HepG2 (cell line): ENCODE results near the gene FRAS1. TPM values are rescaled to one million over a fixed set of nuclear protein-coding genes. Genes with fewer than 3 reads are reported as not detected.

Experiments used
- ATAC-seq: fragments of 200-7000 bp; cut with Tn5 transposase; 3 replicates; pipeline ENCODE4 v1.9.1; 2020; ENCODE audit warnings: mild to moderate bottlenecking, moderate library complexity
- BruUV-seq: library from RNA; stranded (reverse); fragments of 400-500 nt; replicated peaks from 2 replicates; lab custom pipeline; 2021; lab: Mats Ljungman, UMichigan
- CTCF ChIA-PET: fragments of 300-600 bp; formaldehyde crosslinking; extraction: SDS; loops from one replicate; lab custom pipeline; 2021; ENCODE audit warnings: low total read pairs, inconsistent platforms, low intra/inter-chr PET ratio; lab: Yijun Ruan, JAX
- POLR2A ChIA-PET: fragments of 350-600 bp; sonication (Branson Sonifier 250); formaldehyde crosslinking; loops from one replicate; lab custom pipeline; 2020; ENCODE audit warnings: antibody characterized with exemption, inconsistent platforms; lab: Yijun Ruan, JAX
- DNase-seq: peaks from one replicate; pipeline ENCODE4 v3.0.0-alpha.2; 2015; ENCODE audit warnings: low spot score
- FAIRE-seq: peaks from 3 replicates; lab custom pipeline; 2011; peaks lifted over from hg19 to GRCh38; lab: Jason Lieb, UNC
- H2AFZ ChIP-seq: one replicate; pipeline ENCODE4 v1.6.1; 2011; ENCODE audit warnings: low read length, inconsistent platforms
- H3K27ac ChIP-seq: fragments of 300-600 bp; 3 replicates; pipeline ENCODE4 v1.8.0; 2011; ENCODE audit warnings: mixed run types, mild to moderate bottlenecking, mixed read lengths, low read length, inconsistent platforms; ENCODE audit not compliant: insufficient read depth; ENCODE audit errors: extremely low read length
- H3K27me3 ChIP-seq, 2 experiments: fragments of 200-600 bp in 1 of 2; 2 replicates in 1 of 2; 3 replicates in 1 of 2; pipeline versions ENCODE4 v1.6.0 to v1.8.0; 2011; ENCODE audit warnings: low read length in 2 of 2, mild to moderate bottlenecking in 2 of 2, moderate library complexity in 2 of 2, inconsistent platforms in 1 of 2; ENCODE audit not compliant: insufficient read depth in 2 of 2, control insufficient read depth in 1 of 2
- H3K36me3 ChIP-seq, 2 experiments: fragments of 200-600 bp in 1 of 2; replicated peaks in 1 of 2; 2 replicates in 1 of 2; 3 replicates in 1 of 2; pipeline versions ENCODE4 v1.5.1 to v1.8.0; 2011; ENCODE audit warnings: low read length in 2 of 2, inconsistent platforms in 1 of 2; ENCODE audit not compliant: insufficient read depth in 2 of 2, control insufficient read depth in 1 of 2
- H3K4me1 ChIP-seq: 2 replicates; pipeline ENCODE4 v1.5.1; 2012; ENCODE audit warnings: low read length, inconsistent platforms; ENCODE audit not compliant: insufficient read depth
- H3K4me2 ChIP-seq: 2 replicates; pipeline ENCODE4 v1.6.0; 2011; ENCODE audit warnings: low read depth, low read length, inconsistent platforms
- H3K4me3 ChIP-seq, 3 experiments: fragments of 200-600 bp in 1 of 3; sonication (generic), shearing (Covaris generic) in 1 of 3; replicated peaks in 1 of 3; 2 replicates each; pipeline ENCODE4 v1.5.1; 2011 to 2016; ENCODE audit warnings: low read length in 3 of 3, inconsistent platforms in 2 of 3, low read depth in 2 of 3, mild to moderate bottlenecking in 2 of 3, control low read depth in 1 of 3, mixed read lengths in 1 of 3; ENCODE audit not compliant: insufficient read depth in 1 of 3
- H3K79me2 ChIP-seq: one replicate; pipeline ENCODE4 v1.6.1; 2011; ENCODE audit warnings: low read length, inconsistent platforms; ENCODE audit not compliant: insufficient read depth
- H3K9ac ChIP-seq: 2 replicates; pipeline ENCODE4 v1.6.0; 2011; ENCODE audit warnings: mild to moderate bottlenecking, low read depth, low read length, inconsistent platforms; ENCODE audit not compliant: insufficient read depth
- H3K9me3 ChIP-seq: 2 replicates; pipeline ENCODE4 v1.5.1; 2012; ENCODE audit warnings: mild to moderate bottlenecking, low read length
- H4K20me1 ChIP-seq: 2 replicates; pipeline ENCODE4 v1.6.0; 2011; ENCODE audit warnings: inconsistent platforms, mild to moderate bottlenecking, low read length, moderate library complexity; ENCODE audit not compliant: insufficient read depth
- ATF1 ChIP-seq: IDR thresholded peaks from 2 replicates; pipeline ENCODE4 v1.6.1; 2016; ENCODE audit warnings: mild to moderate bottlenecking, control low read depth
- CENPT ChIP-seq: sonication (generic); formaldehyde crosslinking; IDR thresholded peaks from 2 replicates; pipeline ENCODE4 v1.8.0; 2022; ENCODE audit warnings: low read depth, mild to moderate bottlenecking, moderate library complexity, missing genetic modification reagents
- HNRNPLL ChIP-seq: fragments of 200-400 bp; formaldehyde crosslinking; IDR thresholded peaks from 2 replicates; pipeline ENCODE4 v1.6.1; 2017; ENCODE audit warnings: mild to moderate bottlenecking, low read depth, low read length; ENCODE audit not compliant: poor library complexity, severe bottlenecking
- MAFF ChIP-seq: IDR thresholded peaks from 2 replicates; pipeline ENCODE4 v1.6.1; 2011; ENCODE audit warnings: low read depth, low read length, improper control_type of control experiment
- MTF2 ChIP-seq: sonication (generic); formaldehyde crosslinking; IDR thresholded peaks from 2 replicates; pipeline ENCODE4 v1.5.0; 2020; ENCODE audit warnings: missing genetic modification reagents, borderline replicate concordance
- PBX3 ChIP-seq: sonication (generic); formaldehyde crosslinking; IDR thresholded peaks from 2 replicates; pipeline ENCODE4 v1.8.1; 2023; ENCODE audit warnings: missing genetic modification reagents, inconsistent platforms, borderline replicate concordance
- RAD21 ChIP-seq: fragments of 450-650 bp; formaldehyde crosslinking; IDR thresholded peaks from 2 replicates; pipeline ENCODE4 v1.5.0; 2020; ENCODE audit warnings: mild to moderate bottlenecking
- TARDBP ChIP-seq: sonication (generic); formaldehyde crosslinking; IDR thresholded peaks from 2 replicates; pipeline ENCODE4 v1.8.0; 2022; ENCODE audit warnings: mild to moderate bottlenecking, missing genetic modification reagents
- TOE1 ChIP-seq: sonication (generic); formaldehyde crosslinking; IDR thresholded peaks from 2 replicates; pipeline ENCODE4 v1.4.0; 2020; ENCODE audit warnings: mild to moderate bottlenecking, missing genetic modification reagents
- WGBS: methylation state at CpG from one replicate; pipeline ENCODE4 v1.1.6; 2017; ENCODE audit warnings: low lambda C conversion rate; 5-methylcytosine and 5-hydroxymethylcytosine counted together
- in situ Hi-C: cut with HindIII; loops from 2 replicates; pipeline ENCODE4 v1.10.0; 2017; ENCODE audit warnings: low pct_unique_long_range_greater_than_20kb; ENCODE audit not compliant: extremely low pct_ligation_motif_present
- intact Hi-C: fragments of 100-400 bp; cut with micrococcal nuclease; formaldehyde crosslinking; loops from one replicate; pipeline ENCODE4 v1.10.0; 2022; ENCODE audit not compliant: unreplicated experiment
- polyA plus RNA-seq, 8 experiments: library from polyadenylated mRNA; depleted of rRNA in 3 of 8; stranded (reverse) in 7 of 8; unstranded in 1 of 8; fragments of >200 nt; fragmentation: Illumina TruSeq in 4 of 8; extraction: Trizol in 4 of 8; gene quantifications; 2 replicates each; pipeline versions ENCODE4 v1.2.1 to v1.2.3, GENCODE V29; 2011 to 2016; ENCODE audit warnings: low read depth in 4 of 8, missing spikeins in 1 of 8, mixed read lengths in 1 of 8; ENCODE audit not compliant: insufficient read depth in 1 of 8
- total RNA-seq, 5 experiments: library from RNA; depleted of rRNA; stranded (reverse); fragments of >200 nt; fragmentation: Illumina TruSeq; extraction: Trizol; gene quantifications; 2 replicates each; pipeline ENCODE4 v1.2.3, GENCODE V29; 2016; ENCODE audit warnings: low read depth in 1 of 5

Gene FRAS1
- total and polyA plus RNA-seq, 2 of the 13 experiments (the other 11 are each of a cell fraction or from before 2014, with no cell fraction given), result 22.5 to 31.6 TPM

GRCh38 chr4:78588894-78589545 is 531.9 kb downstream of the FRAS1 start:
- no peak overlapping the region for H3K27ac ChIP-seq
- no TSS peak for BruUV-seq
- peaks cover 9% of the 10 kb centered on the region for H3K4me1 ChIP-seq
- DNase-seq (no peak), FAIRE-seq (no peak), ATAC-seq (no peak)
- H3K79me2 ChIP-seq, result no peaks in the 10 kb centered on the region
- no peak overlapping the region for H3K4me2 ChIP-seq
- ChIA-PET CTCF (no interaction called here), POLR2A (no interaction called here)
- H2AFZ ChIP-seq, result no peak overlapping the region
- no peaks in the 10 kb centered on the region; a peak in 1 of 5 replicates for H3K36me3 ChIP-seq
- in situ Hi-C loops, result no loop called here
- no peaks in the 10 kb centered on the region for H3K27me3 ChIP-seq
- H3K9ac ChIP-seq, result no peak overlapping the region
- no peak for TF ChIP-seq RAD21 (CRISPR knock-in tag)
- no peak overlapping the region for H3K4me3 ChIP-seq
- intact Hi-C loops, result no loop called here
- no peaks in the 10 kb centered on the region for H3K9me3 ChIP-seq
- no peaks in the 10 kb centered on the region for H4K20me1 ChIP-seq
- 62% methylated on average over 4 of the region's 4 CpGs for WGBS

- H2AFZ ChIP-seq, result no peak overlapping the region
- no peak overlapping the region for H3K4me2 ChIP-seq
- BruUV-seq, result no TSS peak
- H3K9ac ChIP-seq, result no peak overlapping the region
- no peaks in the 10 kb centered on the region for H4K20me1 ChIP-seq
- FAIRE-seq (no peak), DNase-seq (no peak), ATAC-seq (no peak)
- ChIA-PET CTCF (no interaction called here), POLR2A (no interaction called here)
- no peaks in the 10 kb centered on the region for H3K27me3 ChIP-seq
- in situ Hi-C loops, result no loop called here
- TF ChIP-seq MTF2 (no peak), ATF1 (CRISPR knock-in tag) (no peak), PBX3 (CRISPR knock-in tag) (no peak), HNRNPLL (no peak), TOE1 (CRISPR knock-in tag) (no peak), CENPT (CRISPR knock-in tag) (no peak), MAFF (no peak), TARDBP (CRISPR knock-in tag) (no peak)
- no peaks in the 10 kb centered on the region; a peak in 1 of 5 replicates for H3K36me3 ChIP-seq
- WGBS, result 96% methylated on average over 2 of the region's 2 CpGs
- H3K4me1 ChIP-seq, result no peaks in the 10 kb centered on the region
- H3K4me3 ChIP-seq, result no peak overlapping the region
- intact Hi-C loops, result no loop called here
- H3K79me2 ChIP-seq, result no peaks in the 10 kb centered on the region
- no peak overlapping the region for H3K27ac ChIP-seq
- no peaks in the 10 kb centered on the region for H3K9me3 ChIP-seq
Measured at GRCh38 chr4:78591404-78591803, 534.3 kb downstream of the FRAS1 start.
